Measurements from ENCODE around the gene SURF4.
"Not testable (repeated sequence)": the region's sequence is repeated elsewhere in the genome, so short reads cannot be mapped to it uniquely, and the experiment has no call there.

SURF4 gene

DNA sequence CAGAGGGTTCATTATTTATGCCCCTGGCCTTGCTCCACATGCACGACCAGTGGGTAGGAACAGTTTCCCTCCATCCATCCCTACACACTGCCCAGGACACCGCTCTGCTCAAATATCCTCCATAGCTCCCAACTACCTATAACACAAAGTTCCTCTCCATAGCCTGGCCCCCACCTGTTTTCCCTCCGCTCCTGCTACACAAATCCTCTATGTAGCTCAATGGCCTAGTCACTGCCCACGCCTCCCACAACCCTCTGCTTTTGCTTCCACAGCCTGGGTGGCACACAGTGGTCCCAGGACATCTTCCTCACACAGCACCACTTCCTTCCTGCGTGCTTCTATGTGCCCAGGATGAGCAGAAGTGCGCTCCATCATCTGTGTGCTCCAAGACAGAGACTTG lies 21.5 kb upstream of the SURF4 start:
- no peak for DNase-seq

DNA sequence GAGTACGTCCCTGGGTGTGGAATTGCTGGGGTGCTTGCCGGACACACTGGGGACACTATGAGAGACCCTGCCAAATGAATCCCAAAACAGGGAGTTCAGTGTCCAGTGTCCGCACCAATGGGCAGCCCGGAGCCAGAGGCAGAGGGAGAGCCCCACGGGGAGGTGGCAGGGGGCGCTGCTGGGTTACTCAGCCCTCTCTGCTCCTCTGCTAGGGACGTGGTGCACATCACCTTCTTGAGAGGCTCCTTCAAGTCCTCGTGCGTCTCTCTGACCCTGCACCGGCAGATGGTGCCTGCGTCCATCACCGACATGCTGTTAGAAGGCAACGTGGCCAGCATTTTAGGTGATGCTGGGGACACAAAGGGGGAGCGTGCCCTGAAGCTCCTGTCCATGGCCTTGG lies 21.1 kb upstream of the SURF4 start:
- no peak for DNase-seq

DNA sequence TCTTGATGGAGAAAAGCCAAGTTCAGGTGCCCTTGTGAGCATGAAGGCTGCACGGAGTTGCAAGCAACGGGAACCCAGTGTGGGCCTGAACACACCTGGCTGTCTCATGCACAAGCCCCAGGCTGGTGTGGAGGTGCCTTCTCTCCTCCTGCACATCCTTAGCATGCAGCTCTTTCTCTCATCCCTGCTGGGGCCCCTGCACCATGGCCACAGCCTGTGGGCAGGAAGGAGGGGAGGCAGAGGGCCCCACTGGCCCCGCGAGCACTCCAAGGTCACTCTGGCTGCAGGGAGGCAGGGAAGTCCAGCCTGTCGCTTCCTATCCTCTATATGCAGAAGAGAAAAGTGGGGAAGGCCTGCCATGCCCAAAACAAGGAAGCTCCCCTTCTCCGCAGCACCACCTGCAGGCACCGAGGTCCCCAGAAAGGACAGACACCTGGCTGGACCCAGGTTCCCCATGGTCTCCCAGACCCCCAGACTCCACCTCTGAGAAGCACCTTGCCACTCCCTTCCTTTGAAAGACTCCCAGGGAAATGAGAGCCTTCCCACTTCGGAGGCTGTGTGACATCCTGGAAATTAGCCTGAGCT lies 18.9 kb upstream of the SURF4 start:
- DNase-seq = no peak

DNA sequence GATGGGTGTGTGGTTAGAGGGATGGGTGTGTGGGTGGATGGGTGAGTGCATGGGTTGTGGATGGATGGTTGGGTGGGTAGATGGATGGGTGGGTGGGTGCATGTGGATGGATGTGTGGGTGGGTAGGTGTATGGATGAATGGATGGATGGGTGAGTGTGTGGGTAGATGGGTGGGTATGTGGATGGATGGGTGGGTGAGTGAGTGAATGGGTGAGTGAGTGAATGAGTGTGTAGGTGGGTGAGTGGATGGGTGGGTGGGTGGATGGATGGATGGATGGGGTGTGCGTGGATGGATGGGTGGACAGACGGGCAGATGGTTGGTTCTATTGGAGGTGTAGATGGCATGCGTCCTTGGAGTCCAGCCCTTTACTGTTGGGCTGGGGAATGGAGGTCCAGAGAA lies 17.5 kb upstream of the SURF4 start:
- DNase-seq = no peak

DNA sequence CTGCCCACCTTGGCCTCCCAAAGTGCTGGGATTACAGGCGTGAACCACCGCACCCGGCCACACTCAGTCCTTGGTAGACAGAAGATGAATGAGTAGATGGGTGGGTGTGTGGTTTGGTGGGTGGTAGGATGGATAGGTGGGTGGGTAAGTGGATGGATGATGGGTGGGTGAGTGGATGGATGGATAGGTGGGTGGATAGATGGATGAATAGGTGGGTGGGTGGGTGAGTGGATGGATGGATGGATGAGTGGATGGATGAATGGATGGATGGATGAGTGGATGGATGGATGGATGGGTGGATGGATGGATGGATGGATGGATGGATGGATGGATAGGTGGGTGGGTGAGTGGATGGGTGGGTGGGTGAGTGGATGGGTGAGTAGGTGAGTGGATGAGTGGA lies 16.4 kb upstream of the SURF4 start:
- DNase-seq = not testable (repeated sequence)

DNA sequence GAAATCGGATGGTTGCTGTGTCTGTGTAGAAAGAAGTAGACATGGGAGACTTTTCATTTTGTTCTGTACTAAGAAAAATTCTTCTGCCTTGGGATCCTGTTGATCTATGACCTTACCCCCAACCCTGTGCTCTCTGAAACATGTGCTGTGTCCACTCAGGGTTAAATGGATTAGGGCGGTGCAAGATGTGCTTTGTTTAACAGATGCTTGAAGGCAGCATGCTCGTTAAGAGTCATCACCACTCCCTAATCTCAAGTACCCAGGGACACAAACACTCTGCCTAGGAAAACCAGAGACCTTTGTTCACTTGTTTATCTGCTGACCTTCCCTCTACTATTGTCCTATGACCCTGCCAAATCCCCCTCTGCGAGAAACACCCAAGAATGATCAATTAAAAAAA lies 15.6 kb upstream of the SURF4 start:
- not testable (repeated sequence) for DNase-seq

DNA sequence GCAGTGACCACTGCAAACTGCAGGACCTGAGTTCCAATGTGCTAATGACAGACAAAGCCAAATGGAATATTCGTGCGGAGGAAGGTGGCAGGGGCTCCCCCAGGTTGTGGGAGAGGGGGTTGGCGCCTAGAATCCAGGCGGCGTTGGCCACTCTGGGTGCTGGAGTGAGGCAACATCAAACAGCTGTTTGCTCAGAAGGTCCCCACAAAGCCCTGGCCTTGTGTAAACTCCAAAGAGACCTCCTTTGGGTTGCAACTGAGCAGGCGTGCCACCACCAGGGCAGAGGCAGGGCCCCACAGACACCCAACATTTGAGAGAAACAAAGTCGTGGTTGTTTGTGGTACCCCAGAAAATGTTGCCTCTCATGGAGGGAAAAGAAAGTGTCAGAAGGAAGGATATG lies 14.9 kb upstream of the SURF4 start:
- DNase-seq = no peak

DNA sequence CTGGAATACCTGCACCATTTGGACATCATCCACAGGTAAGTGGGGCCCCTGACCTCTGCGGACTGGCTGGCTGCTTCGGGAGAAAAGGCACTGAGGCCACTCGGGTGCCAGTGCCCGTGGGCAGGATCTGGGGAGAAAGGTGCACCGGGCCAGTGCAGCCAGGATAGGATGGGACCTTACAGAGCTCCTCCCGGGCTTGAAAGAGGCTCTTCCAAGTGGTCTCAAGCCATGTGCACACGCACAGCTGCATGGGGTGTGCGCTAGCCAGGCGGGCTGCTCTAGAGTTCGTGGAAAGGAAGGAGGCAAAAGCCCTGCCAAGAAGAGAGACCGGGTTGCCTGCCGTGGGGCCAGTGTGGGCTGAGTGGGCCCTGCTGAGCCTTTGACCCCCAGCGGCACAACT lies 13.7 kb upstream of the SURF4 start:
- no peak for DNase-seq

DNA sequence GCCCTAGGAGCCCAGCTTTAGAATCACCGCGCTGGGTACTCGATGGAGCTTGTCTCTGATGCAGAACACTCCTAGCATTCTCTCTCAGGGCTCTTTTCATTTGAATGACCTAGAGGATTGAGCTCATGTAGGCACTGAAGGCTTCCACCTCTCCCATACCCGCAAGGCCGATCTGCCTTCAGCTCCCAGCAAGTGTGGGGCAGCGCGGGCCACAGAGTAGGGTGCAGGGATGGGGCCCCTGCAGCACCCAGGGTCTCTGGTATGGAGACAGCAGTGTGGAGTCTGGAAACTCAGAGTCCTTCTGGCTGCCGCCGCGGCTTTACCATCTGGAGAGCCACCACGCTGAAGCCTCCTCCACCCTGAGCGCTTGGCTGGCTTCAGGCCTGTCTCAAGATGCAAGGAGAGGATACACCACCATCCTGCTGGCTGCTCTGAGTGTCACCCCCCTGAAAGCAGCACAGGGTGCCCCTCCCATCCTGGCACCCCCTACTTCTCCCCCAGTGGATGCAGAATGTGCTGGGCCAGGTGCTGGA lies 13.2 kb upstream of the SURF4 start:
- DNase-seq = no peak

DNA sequence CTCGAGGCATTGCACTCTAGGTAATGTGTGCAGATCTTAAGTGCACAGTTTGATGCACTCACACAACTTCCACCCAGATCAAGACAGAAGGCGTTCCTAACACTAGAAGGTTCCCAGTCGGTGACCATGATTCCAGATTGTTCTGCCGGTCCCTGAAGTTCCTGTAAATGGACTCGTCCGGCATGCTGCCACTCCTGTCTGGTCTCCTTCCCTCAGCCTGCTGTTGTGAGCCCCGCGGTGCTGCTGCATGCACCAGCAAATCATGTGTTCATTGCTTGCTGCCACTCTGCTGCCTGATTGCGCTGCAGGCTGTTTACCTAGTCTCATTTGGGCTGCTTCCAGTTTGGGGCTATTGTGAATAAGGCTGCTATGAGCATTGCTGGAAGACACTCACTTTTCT lies 11.8 kb upstream of the SURF4 start:
- DNase-seq = no peak

DNA sequence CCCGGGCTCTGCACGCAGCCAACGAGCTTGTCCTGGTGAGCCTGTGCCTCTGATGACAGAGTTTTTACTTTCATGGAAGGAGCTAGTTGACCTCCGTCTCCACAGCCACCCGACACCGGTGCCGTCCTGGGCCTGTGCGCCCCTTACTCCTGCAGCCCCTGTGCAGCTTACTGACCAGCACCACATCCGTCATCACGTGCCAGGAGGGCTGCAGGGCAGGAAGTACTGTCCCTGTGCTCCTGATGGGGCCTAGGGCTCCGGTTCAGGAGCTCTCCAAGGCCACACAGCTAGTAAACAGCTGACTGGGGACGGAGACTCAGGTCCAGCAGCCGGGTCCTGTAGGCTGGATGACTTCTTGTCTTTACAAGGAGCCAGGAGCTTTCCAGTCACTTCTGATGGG lies 10.5 kb upstream of the SURF4 start:
- no peak for DNase-seq

DNA sequence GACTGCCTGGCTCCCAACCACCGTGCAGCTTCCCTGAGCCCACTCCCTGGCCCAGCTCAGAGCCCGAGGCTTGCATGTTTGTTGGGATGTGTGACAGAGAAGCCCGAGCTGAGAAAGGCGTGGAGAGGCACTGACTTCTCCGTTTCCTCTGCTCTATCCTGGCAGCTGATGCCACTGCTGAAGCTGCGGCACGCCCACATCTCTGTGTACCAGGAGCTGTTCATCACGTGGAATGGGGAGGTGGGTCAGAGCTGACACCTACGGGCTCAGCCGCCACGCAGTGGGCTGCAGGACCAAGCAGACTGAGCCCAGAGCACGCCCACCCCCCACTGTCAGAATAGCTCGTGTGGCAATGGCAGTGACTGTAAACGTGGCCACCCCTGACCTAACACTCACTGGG lies 9.6 kb upstream of the SURF4 start:
- DNase-seq = no peak

DNA sequence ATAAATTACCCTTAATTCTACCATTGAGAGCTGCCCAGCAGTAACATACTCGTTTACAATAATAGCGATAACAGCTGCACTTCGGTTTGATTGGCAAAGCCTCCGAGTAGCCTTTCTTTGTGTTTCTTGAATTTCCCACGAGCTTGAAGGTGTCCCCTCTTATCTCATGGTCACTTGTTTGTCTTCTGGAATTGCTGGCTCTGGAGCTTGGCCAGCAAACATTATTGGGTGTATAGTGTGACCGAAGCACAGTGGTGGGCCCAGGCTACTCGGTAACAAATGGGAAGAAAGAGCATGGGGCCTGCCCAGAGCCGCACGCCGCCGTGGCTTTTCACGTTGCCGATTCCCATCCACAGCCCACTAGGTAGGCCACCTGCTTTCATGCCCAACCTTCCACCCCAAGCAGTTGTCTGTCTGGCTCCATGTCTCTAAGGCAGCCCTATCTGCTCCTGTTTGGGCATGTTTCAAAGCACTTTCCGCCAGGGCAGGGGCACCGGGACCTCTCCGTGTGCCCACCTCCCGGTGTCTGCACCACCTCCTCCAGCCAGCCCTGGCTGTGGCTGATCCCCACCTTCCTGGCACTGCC lies 9.0 kb upstream of the SURF4 start:
- DNase-seq = no peak

DNA sequence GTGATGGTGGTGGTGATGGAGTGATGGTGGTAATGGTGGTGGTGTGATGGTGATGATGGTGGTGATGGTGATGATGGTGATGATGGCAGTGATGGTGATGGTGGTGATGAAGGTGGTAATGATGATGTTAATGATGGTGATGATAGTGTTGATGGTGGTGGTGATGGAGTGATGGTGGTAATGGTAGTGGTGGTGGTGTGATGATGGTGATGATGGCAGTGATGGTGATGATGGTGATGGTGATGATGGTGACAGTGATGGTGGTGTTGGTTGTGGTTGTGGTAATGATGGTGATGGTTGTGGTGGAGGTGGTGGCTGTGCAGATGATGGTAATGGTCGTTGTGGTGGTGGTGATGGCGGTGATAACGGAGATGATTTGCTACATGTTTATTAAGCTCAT lies 7.6 kb upstream of the SURF4 start:
- no peak for DNase-seq

DNA sequence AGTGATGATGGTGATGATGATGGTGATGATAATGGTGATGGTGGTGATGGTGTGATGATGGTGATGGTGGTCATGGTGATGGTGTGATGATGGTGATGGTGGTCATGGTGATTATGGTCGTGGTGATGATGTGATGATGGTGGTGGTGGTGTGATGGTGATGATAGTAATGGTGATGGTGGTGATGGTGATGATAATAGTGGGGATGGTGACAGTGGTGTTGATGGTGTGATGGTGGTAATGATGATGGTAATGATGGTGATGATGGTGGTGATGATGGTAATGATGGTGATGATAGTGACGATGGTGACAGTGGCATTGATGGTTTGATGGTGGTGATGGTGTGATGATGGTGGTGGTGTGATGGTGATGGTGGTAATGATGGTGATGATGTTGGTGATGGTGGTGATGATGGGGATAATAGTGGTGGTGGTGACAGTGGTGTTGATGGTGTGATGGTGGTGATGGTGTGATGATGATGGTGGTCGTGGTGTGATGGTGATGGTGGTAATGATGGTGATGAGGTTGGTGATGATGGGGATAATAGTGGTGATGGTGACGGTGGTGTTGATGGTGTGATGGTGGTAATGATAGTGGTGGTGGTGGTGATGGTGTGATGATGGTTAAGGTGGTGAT lies 6.8 kb upstream of the SURF4 start:
- DNase-seq = no peak

DNA sequence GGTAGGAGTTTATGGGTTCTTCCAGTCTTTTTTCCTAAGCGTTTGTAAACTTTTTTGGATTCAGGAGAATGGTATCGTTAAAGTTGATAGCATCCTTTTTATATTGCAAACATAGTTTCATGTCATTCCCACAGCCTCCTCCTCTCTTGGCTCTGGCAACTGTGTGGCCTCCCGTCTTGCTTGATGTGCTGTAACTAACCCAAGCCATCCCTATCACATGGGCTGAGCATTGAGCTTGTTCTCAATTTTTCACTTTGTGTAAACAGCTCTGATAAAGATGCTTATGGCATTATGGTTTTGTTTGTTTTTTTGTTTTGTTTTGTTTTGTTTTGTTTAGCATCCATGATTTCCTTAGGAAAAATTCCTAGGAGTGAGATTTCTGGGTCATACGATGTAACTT lies 4.9 kb upstream of the SURF4 start:
- DNase-seq = no peak

DNA sequence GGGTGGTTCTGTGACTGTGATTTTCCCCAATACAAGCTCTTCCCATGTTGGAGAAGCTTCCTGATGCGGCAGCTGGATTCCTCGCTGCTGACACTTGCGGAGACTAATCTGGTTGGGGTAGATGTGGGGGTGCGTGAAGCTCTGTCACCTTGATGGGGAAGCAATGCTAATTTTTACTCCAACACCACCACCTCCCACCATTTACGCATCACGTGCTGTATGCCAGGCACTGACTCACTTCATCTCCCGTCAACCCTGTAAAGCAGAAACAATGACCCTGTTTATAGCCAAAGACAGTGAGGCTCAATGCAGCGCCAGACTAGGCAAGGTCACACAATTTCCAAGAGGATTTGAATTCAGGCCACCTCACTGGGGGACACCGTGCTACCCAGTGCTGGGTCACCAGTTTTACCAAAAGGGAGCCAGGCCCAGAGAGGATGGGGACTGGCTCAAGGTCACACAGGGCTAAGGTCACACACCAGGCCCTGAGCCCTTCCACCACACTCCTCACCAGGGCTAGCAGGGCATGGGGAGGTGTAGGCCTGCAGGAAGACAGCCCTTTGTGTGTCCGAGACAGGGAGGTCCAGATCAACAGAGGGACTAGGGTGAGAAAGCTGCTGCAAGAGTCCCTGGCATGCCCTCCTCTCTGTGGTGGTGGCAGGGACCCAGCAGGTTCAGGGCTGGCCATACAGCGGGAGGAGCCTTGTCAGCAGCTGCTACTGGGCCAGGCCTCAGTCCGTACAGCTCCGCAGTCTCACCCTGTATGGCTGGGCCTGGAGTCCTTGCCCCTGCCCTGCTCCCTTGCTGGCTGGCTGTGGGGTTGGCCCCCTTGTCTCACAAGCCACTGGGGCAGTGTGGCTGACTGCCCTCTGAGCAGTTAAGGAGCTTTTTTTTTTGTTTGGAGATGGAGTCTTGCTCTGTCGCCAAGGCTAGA lies 3.6 kb upstream of the SURF4 start:
- DNase-seq = no peak

DNA sequence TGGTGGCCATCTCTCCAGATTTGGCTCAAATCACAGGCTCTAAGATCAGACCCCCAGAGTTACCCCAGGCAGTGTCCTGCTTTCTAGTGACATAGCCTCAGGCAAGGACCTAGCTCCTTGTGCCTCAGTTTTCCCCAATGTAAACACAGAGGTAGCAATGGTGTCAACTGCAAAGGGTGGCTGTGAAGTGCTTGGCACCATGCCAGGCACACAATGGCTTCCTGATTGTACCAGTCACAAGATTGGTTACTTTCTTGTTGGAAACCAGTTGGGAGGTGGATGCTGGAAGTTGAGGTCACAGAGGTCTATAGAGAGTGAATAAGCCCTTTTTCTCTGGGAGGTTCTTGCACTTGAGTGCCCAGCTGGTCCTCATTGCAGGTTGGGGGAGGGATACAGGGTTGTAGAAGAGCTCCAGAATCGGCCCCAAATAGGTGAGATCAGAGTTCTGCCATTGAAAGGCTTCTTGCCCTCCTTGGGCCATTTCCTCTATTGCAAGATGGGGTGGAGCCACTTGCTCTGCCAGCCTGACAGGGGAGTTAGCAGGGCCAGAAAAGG lies 2.6 kb upstream of the SURF4 start:
- DNase-seq = no peak

DNA sequence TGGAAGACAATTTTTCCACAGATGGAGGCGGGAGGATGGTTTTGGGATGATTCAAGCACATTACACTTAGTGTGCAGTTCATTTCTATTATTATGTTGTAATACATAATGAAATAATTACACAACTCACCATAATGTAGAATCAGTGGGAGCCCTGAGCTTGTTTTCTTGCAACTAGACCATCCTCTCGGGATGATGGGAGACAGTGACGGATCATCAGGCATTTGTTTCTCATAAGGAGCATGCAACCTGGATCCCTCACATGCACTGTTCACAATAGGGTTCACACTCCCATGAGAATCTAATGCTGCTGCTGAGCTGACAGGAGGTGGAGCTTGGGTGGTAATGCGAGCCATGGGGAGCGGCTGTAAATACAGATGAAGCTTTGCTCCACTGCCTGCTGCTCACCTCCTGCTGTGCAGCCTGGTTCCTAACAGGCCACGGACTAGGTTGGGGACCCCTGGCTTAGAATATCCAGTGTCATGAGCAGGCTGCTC lies 1.9 kb upstream of the SURF4 start:
- no peak for DNase-seq

DNA sequence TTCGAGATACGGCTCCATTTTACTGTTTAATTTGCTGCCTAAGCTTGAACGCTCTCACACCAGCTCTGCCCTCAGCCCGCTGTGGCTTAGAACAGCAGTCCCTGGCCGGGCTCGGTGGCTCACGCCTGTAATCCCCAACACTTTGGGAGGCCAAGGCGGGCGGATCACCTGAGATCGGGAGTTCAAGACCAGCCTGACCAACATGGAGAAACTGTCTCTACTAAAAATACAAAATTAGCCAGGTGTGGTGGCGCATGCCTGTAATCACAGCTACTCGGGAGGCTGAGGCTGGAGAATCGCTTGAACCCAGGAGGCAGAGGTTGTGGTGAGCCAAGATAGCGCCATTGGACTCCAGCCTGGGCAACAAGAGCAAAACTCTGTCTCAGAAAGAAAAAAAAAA lies 1.4 kb upstream of the SURF4 start:
- not testable (repeated sequence) for DNase-seq

DNA sequence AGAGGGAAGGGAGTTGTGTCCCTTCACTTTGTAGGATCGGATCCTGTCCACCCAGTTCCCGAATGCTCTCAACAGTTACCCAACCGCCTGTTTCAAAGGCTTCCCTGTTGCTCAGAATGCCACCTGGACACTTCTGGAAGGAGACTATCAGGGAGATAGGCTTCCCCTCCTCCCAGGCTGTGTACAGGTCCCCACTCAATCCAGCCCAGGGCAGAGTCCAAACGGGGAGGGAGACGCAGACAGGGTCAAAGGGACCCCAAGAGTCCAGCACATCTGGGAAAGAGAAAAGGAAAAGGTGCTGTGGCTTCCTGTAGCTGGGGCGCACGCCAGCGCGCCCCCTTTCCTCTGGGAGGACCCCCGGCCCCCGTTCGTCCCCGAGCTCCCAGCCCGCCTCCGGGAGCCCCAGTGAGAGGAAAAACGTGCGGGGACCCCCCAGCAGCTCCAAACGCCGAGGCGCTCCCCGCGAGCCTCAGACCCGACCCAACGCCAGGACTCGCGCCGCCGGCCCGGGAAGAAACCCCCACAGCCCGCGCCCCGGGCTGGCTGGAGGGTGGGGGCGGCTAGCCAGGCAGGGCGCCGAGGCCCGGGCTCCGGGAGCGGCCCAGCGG lies 640 bp downstream of the SURF4 start:
- DNase-seq = no peak

DNA sequence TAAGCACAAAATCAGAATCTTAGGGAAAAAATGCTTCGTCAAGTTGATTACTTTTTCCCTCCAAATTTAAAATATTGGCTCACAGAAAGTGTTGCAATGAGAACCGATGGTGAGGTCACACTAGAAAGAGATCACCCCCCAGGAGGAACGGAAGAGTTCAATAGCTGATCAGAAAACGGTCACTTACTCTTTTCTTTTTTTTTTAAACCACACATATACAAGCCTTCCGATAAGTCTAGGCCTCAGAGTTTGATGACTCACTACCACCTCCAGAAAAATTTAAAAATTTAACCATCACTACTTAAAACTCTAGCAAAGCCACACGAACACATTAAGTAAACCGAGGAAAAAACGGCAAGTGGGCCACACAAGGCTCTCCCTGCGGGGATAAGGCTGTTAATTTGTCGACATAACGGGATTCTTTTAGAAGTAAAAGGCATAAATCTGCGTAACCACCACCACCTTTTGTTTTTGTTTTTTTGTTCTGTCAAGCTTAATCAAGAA lies 1.2 kb downstream of the SURF4 start:
- no peak for DNase-seq

Measured in activated naive CD4-positive, alpha-beta T cell (primary cell).